Endodermal cell (in vitro differentiated cells): ENCODE results near the gene NOP9. TPM values are rescaled to one million over a fixed set of nuclear protein-coding genes. Genes with fewer than 3 reads are reported as not detected.

Source experiments
- DNase-seq: peaks from one replicate; pipeline ENCODE4 v3.0.0-alpha.2; 2017
- H3K27ac ChIP-seq: 2 replicates; pipeline ENCODE4 v1.5.1; 2013; ENCODE audit warnings: mild to moderate bottlenecking, low read depth, low read length, moderate library complexity
- H3K27me3 ChIP-seq: 2 replicates; pipeline ENCODE4 v1.6.1; 2013; ENCODE audit warnings: mild to moderate bottlenecking, low read length, moderate library complexity; ENCODE audit not compliant: insufficient read depth, control insufficient read depth, poor library complexity, severe bottlenecking
- H3K36me3 ChIP-seq: 2 replicates; pipeline ENCODE4 v1.7.0; 2013; ENCODE audit warnings: mild to moderate bottlenecking, low read length, moderate library complexity; ENCODE audit not compliant: control insufficient read depth, insufficient read depth
- H3K4me1 ChIP-seq: one replicate; pipeline ENCODE4 v1.7.0; 2013; ENCODE audit warnings: low read length; ENCODE audit not compliant: control insufficient read depth, insufficient read depth
- H3K4me3 ChIP-seq: 2 replicates; pipeline ENCODE4 v1.5.1; 2013; ENCODE audit warnings: mild to moderate bottlenecking, low read length, moderate library complexity
- H3K9ac ChIP-seq: 2 replicates; pipeline ENCODE4 v1.6.1; 2013; ENCODE audit warnings: mild to moderate bottlenecking, low read length, moderate library complexity; ENCODE audit not compliant: poor library complexity, severe bottlenecking; ENCODE audit errors: extremely low read depth
- H3K9me3 ChIP-seq: 2 replicates; pipeline ENCODE4 v1.6.1; 2013; ENCODE audit warnings: mild to moderate bottlenecking, low read length, moderate library complexity; ENCODE audit not compliant: control insufficient read depth
- H3K27ac Mint-ChIP-seq: 2 replicates; pipeline ENCODE4 v1.8.0; 2020; ENCODE audit warnings: mixed read lengths
- H3K27me3 Mint-ChIP-seq: 2 replicates; pipeline ENCODE4 v1.8.0; 2021; ENCODE audit warnings: mild to moderate bottlenecking, mixed read lengths; ENCODE audit not compliant: insufficient read depth
- H3K36me3 Mint-ChIP-seq: 2 replicates; pipeline ENCODE4 v1.8.0; 2020; ENCODE audit warnings: low read depth, mixed read lengths
- H3K4me1 Mint-ChIP-seq: 2 replicates; pipeline ENCODE4 v1.8.0; 2020; ENCODE audit warnings: mixed read lengths
- H3K4me3 Mint-ChIP-seq: 2 replicates; pipeline ENCODE4 v1.8.0; 2020; ENCODE audit warnings: mild to moderate bottlenecking, moderate library complexity, mixed read lengths
- H3K9me3 Mint-ChIP-seq: 2 replicates; pipeline ENCODE4 v1.8.0; 2020; ENCODE audit warnings: mild to moderate bottlenecking, mixed read lengths
- CTCF ChIP-seq: fragments of 200-600 bp; sonication (generic); conservative IDR thresholded peaks from 2 replicates; pipeline ENCODE4 v1.5.0; 2021; ENCODE audit warnings: antibody characterized with exemption, mild to moderate bottlenecking
- WGBS, 2 experiments: methylation state at CpG; one replicate each; pipeline versions ENCODE4 v1.1.5 to v1.1.7; 2013; ENCODE audit warnings: missing lambda C conversion rate in 2 of 2, mixed read lengths in 1 of 2; ENCODE audit not compliant: insufficient coverage in 1 of 2, insufficient read length in 1 of 2; 5-methylcytosine and 5-hydroxymethylcytosine counted together
- total RNA-seq, 2 donors: library from RNA; stranded (reverse); fragmentation: NEBNext Ultra II Directional in 1 of 2; extraction: Animal tissue kit (Norgen Biotek cat#: 25700) in 1 of 2; gene quantifications; 2 replicates in 1 of 2; 3 replicates in 1 of 2; pipeline ENCODE4 v1.2.1, GENCODE V29; 2021

Gene NOP9
- total RNA-seq, 2 donors from 2014 or later: 31.1 to 32.0 TPM

- peaks cover 4% of the 10 kb centered on the region for H3K4me1 ChIP-seq
- no peak within 1 kb of the TSS for H3K9ac ChIP-seq
- WGBS, 2 experiments: 2 to 7% methylated on average over 13 to 65 of the region's 65 CpGs
- Mint-ChIP-seq H3K4me1 (peaks cover 20% of the 10 kb centered on the region), H3K27me3 (peaks cover 99% of the 10 kb centered on the region), H3K27ac (no peak within 1 kb of the TSS), H3K9me3 (no peaks in the 10 kb centered on the region), H3K4me3 (peak within 1 kb of the TSS; percentile 34), H3K36me3 (no peaks in the 10 kb centered on the region)
- peak; percentile 72 for DNase-seq
- no peak for TF ChIP-seq CTCF
- H3K27me3 ChIP-seq: peaks cover 98% of the 10 kb centered on the region
- H3K9me3 ChIP-seq: no peaks in the 10 kb centered on the region
- peak within 1 kb of the TSS; percentile 73 for H3K4me3 ChIP-seq
- H3K36me3 ChIP-seq: no peaks in the 10 kb centered on the region
- no peak within 1 kb of the TSS for H3K27ac ChIP-seq
Measured at GRCh38 chr14:24334431-24335291, 35.0 kb downstream of the NOP9 start, which contains the start of gene ADCY4. ADCY4 (minus strand) TSS chr14:24335071; CDS start chr14:24334652, 419 bp downstream.

- H3K27ac ChIP-seq: no peak overlapping the region
- no peaks in the 10 kb centered on the region for H3K9me3 ChIP-seq
- no peak overlapping the region for H3K4me3 ChIP-seq
- peaks cover 100% of the 10 kb centered on the region for H3K27me3 ChIP-seq
- Mint-ChIP-seq H3K27ac (no peak overlapping the region), H3K4me3 (peak overlapping the region; percentile 34), H3K9me3 (no peaks in the 10 kb centered on the region), H3K36me3 (no peaks in the 10 kb centered on the region), H3K27me3 (peaks cover 99% of the 10 kb centered on the region), H3K4me1 (peaks cover 22% of the 10 kb centered on the region)
- no peak overlapping the region for H3K9ac ChIP-seq
- no peak for TF ChIP-seq CTCF
- H3K4me1 ChIP-seq: peaks cover 4% of the 10 kb centered on the region
- DNase-seq: peak; percentile 60
- 76 to 78% methylated on average over 8 to 12 of the region's 12 CpGs for WGBS, 2 experiments
- H3K36me3 ChIP-seq: no peaks in the 10 kb centered on the region
Measured at GRCh38 chr14:24335461-24336171, 36.0 kb downstream of the NOP9 start.

- Histone ChIP-seq H3K27me3 (peaks cover 99% of the 10 kb centered on the region), H3K4me3 (no peak overlapping the region), H3K9me3 (no peaks in the 10 kb centered on the region), H3K36me3 (no peaks in the 10 kb centered on the region), H3K4me1 (peaks cover 4% of the 10 kb centered on the region), H3K9ac (no peak overlapping the region), H3K27ac (no peak overlapping the region)
- Mint-ChIP-seq H3K4me1 (peaks cover 19% of the 10 kb centered on the region), H3K36me3 (no peaks in the 10 kb centered on the region), H3K9me3 (no peaks in the 10 kb centered on the region), H3K27me3 (peaks cover 99% of the 10 kb centered on the region), H3K4me3 (no peak overlapping the region), H3K27ac (no peak overlapping the region)
- 79 to 88% methylated on average over 4 to 7 of the region's 7 CpGs for WGBS, 2 experiments
- no peak for TF ChIP-seq CTCF
- DNase-seq: peak; percentile 38
Measured at GRCh38 chr14:24337144-24337823, 37.6 kb downstream of the NOP9 start.
